ENCODE data around the gene GET3.
A peak's percentile ranks its signal among the peaks of the same experiment; 100 is the strongest.

The GET3 gene

DNA sequence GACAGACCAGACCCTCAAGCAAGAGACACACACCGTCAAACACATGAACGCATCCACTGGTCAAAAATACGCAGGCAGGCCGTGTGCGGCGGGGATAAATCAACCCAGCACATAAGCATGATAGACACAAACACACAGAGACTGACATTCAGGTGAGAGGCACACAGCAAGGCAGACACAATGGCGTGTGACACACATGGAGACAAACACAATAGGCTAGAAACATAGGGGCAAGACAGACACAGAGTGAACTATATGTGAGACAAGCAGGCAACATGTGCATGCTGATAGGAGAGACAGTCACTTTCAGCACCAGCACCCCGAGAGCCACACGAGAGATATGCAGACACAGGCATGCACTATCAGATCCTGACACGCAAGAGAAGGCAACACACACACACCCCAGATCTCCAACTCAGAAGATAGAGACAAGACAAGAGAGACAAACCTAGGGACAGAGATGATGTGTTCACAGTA, 47.1 kb downstream of the GET3 start:
- peak overlapping the region; percentile 100 for H3K27ac ChIP-seq (ENCODE audit: low read depth, low read length)
- H3K4me3 ChIP-seq (ENCODE audit: low read depth in 1 of 5, low read length in 5 of 5) = peak overlapping the region in 4 of 5 donors; percentile 3 to 59 (median 40)
- no peaks in the 10 kb centered on the region for H3K27me3 ChIP-seq (ENCODE audit: control insufficient read depth in 5 of 5, insufficient read depth in 4 of 5, low read length in 5 of 5)
- no peaks in the 10 kb centered on the region for H3K9me3 ChIP-seq (ENCODE audit: control insufficient read depth in 5 of 5, low read length in 5 of 5)
- no peaks in the 10 kb centered on the region for H3K36me3 ChIP-seq (ENCODE audit: control insufficient read depth in 5 of 5, insufficient read depth in 5 of 5, low read length in 5 of 5)
- peaks cover 25 to 84% (median 64%) of the 10 kb centered on the region in 5 donors for H3K4me1 ChIP-seq (ENCODE audit: control insufficient read depth in 5 of 5, insufficient read depth in 5 of 5, low read length in 5 of 5)
- H3K9ac ChIP-seq (ENCODE audit: low read length in 5 of 5) = peak overlapping the region in 2 of 5 donors; percentile 53 to 75

DNA sequence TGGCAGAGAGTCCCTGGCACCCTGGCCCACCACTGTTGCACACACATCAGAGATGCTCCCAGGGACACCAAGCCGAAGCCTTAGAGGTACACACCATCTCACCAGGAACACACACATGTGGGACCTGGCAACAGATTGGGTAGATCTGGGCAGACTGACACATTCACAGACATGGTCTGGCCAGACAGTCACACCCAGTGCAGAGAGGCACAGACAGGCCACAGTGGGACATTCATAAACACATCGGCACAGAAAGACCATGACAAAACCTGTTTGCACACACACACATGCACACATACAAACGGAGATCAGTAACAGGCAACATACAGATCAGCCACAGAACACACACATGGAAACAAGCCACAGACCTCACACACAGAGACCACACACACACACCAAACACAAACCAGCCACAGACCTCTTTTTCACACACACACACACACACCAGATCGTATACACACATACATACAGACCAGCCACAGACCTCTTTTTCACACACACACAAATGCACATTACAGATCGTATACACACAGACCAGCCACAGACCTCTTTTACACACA, 47.7 kb downstream of the GET3 start:
- H3K4me1 ChIP-seq (ENCODE audit: control insufficient read depth in 5 of 5, insufficient read depth in 5 of 5, low read length in 5 of 5) = peaks cover 25 to 80% (median 61%) of the 10 kb centered on the region in 5 donors
- no peaks in the 10 kb centered on the region for H3K9me3 ChIP-seq (ENCODE audit: control insufficient read depth in 5 of 5, low read length in 5 of 5)
- H3K36me3 ChIP-seq (ENCODE audit: control insufficient read depth in 5 of 5, insufficient read depth in 5 of 5, low read length in 5 of 5) = no peaks in the 10 kb centered on the region
- H3K27ac ChIP-seq (ENCODE audit: low read depth, low read length) = peak overlapping the region; percentile 100
- H3K27me3 ChIP-seq (ENCODE audit: control insufficient read depth in 5 of 5, insufficient read depth in 4 of 5, low read length in 5 of 5) = no peaks in the 10 kb centered on the region
- H3K4me3 ChIP-seq (ENCODE audit: low read depth in 1 of 5, low read length in 5 of 5) = peak overlapping the region in 4 of 5 donors; percentile 3 to 59 (median 40)
- H3K9ac ChIP-seq (ENCODE audit: low read length in 5 of 5) = peak overlapping the region in 4 of 5 donors; percentile 0 to 75 (median 60)

DNA sequence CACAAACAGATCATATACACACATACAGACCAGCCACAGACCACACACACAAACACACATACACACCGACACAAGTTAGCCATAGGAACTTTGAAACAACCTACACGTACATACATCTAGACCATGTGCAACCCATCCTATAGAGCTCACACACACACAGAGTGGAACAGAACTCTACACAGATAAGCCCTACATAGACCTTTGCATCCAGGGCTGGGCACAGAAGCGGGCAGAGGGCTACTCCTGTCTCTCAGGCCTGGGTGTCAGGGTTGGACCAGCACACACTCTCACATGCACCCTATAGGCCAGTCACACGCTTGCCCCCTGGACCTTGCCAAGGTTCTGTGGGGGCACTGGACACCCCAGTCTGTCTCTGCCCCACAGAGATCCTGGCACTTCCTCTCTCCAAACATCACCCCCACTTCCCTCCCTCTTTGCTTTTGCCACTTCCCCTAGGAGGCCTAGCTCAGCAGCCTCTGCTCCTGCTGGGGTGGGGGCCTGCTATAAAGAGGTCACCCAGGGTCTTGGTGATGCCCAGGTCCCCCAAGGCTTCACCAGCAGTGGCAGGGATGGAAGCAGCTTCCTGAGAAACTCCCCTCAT, 48.2 kb downstream of the GET3 start:
- Histone ChIP-seq H3K9ac (ENCODE audit: low read length in 5 of 5) (peak overlapping the region; percentile 0 to 75 (median 66)), H3K4me3 (ENCODE audit: low read depth in 1 of 5, low read length in 5 of 5) (peak overlapping the region in 4 of 5 donors; percentile 3 to 59 (median 40)), H3K27ac (ENCODE audit: low read depth, low read length) (peak overlapping the region; percentile 100)

DNA sequence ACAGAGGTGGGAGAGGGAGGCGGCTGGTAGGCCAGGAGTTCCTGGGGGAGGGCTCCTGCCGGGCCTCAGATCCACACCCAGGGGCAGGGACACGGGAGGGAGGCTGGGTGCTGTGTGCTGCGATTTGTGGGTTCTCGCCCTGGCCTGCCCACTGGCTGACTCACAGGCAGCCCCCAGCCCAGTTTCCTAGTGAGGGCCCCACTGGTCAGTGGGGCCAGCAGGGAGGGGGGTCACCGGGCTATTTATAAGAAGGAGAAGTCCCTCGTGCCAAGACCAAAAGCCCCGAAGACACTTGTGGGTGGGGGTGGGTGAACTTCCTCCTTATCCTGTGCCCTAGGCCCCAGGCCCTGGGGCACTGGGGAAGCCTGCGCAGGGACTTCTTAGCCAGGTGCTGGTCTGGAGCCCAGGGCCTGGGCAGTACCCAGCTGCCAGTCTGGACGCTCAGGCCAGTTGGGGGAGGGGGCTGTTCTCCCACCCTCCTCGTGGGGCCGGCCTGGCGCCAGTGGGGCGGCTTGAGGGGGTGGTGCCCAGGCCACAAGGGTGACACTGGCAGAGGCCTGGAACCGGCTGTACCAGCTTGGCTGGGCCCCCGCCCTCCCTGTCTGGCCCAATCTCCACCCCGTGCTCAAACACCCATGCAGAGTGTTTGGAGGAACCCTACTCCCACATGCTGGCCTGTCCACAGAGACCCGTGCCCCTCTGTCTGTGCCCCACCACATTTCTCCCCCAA, 49.0 kb downstream of the GET3 start:
- Histone ChIP-seq H3K27me3 (ENCODE audit: control insufficient read depth in 5 of 5, insufficient read depth in 4 of 5, low read length in 5 of 5) (no peaks in the 10 kb centered on the region), H3K9ac (ENCODE audit: low read length in 5 of 5) (peak overlapping the region; percentile 0 to 75 (median 66)), H3K4me1 (ENCODE audit: control insufficient read depth in 5 of 5, insufficient read depth in 5 of 5, low read length in 5 of 5) (peaks cover 29 to 93% (median 69%) of the 10 kb centered on the region in 5 donors), H3K36me3 (ENCODE audit: control insufficient read depth in 5 of 5, insufficient read depth in 5 of 5, low read length in 5 of 5) (no peaks in the 10 kb centered on the region), H3K9me3 (ENCODE audit: control insufficient read depth in 5 of 5, low read length in 5 of 5) (no peaks in the 10 kb centered on the region), H3K27ac (ENCODE audit: low read depth, low read length) (peak overlapping the region; percentile 100), H3K4me3 (ENCODE audit: low read depth in 1 of 5, low read length in 5 of 5) (peak overlapping the region in 1 of 5 donors; percentile 54)

More for the DNA sequence above, 48.2 kb downstream of the GET3 start:
- Histone ChIP-seq H3K4me1 (ENCODE audit: control insufficient read depth in 5 of 5, insufficient read depth in 5 of 5, low read length in 5 of 5) (peaks cover 26 to 85% (median 64%) of the 10 kb centered on the region in 5 donors), H3K27me3 (ENCODE audit: control insufficient read depth in 5 of 5, insufficient read depth in 4 of 5, low read length in 5 of 5) (no peaks in the 10 kb centered on the region), H3K36me3 (ENCODE audit: control insufficient read depth in 5 of 5, insufficient read depth in 5 of 5, low read length in 5 of 5) (no peaks in the 10 kb centered on the region), H3K9me3 (ENCODE audit: control insufficient read depth in 5 of 5, low read length in 5 of 5) (no peaks in the 10 kb centered on the region)

DNA sequence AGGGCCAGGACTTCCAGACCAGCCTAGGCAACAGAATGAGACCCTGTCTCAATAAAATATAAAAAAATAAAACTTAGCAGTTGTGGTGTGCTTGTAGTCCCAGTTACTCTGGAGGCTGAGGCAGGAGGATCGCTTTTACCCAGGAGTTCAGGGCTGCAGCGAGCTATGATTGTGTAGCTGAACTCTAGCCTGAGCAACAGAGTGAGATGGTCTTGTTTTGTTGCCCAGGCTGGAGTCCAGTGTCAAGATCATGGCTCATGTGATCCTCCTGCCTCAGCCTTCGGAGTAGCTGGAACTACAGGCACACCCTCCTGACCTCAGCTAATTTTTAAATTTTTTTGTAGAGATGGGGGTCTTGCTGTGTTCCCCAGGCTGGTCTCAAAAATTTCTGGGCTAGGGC, 49.7 kb downstream of the GET3 start:
- peak overlapping the region in 3 of 5 donors; percentile 56 to 75 (median 73) for H3K9ac ChIP-seq (ENCODE audit: low read length in 5 of 5)
- H3K27ac ChIP-seq (ENCODE audit: low read depth, low read length) = peak overlapping the region; percentile 100
- peak overlapping the region in 1 of 5 donors; percentile 8 for H3K4me3 ChIP-seq (ENCODE audit: low read depth in 1 of 5, low read length in 5 of 5)
- H3K36me3 ChIP-seq (ENCODE audit: control insufficient read depth in 5 of 5, insufficient read depth in 5 of 5, low read length in 5 of 5) = no peaks in the 10 kb centered on the region
- H3K4me1 ChIP-seq (ENCODE audit: control insufficient read depth in 5 of 5, insufficient read depth in 5 of 5, low read length in 5 of 5) = peaks cover 29 to 88% (median 65%) of the 10 kb centered on the region in 5 donors
- no peaks in the 10 kb centered on the region for H3K27me3 ChIP-seq (ENCODE audit: control insufficient read depth in 5 of 5, insufficient read depth in 4 of 5, low read length in 5 of 5)
- no peaks in the 10 kb centered on the region for H3K9me3 ChIP-seq (ENCODE audit: control insufficient read depth in 5 of 5, low read length in 5 of 5)

DNA sequence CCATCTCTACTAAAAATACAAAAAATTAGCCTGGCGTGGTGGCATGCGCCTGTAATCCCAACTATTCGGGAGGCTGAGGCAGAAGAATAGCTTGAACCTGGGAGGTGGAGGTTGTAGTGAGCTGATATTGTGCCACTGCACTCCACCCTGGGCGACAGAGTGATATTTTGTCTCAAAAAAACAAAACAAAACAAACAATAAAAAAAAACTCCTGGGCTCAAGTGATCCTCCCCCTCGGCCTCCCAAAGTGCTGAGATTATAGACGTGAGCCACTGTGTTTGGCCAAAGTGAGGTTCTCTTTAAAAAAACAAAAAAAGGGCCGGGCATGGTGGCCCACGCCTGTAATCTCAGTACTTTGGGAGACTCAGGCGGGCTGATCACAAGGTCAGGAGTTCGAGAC, 50.2 kb downstream of the GET3 start:
- H3K9me3 ChIP-seq (ENCODE audit: control insufficient read depth in 5 of 5, low read length in 5 of 5) = no peaks in the 10 kb centered on the region
- no peak overlapping the region for H3K9ac ChIP-seq (ENCODE audit: low read length in 5 of 5)
- no peaks in the 10 kb centered on the region for H3K36me3 ChIP-seq (ENCODE audit: control insufficient read depth in 5 of 5, insufficient read depth in 5 of 5, low read length in 5 of 5)
- H3K27ac ChIP-seq (ENCODE audit: low read depth, low read length) = peak overlapping the region; percentile 100
- no peak overlapping the region for H3K4me3 ChIP-seq (ENCODE audit: low read depth in 1 of 5, low read length in 5 of 5)
- peaks cover 27 to 83% (median 62%) of the 10 kb centered on the region in 5 donors for H3K4me1 ChIP-seq (ENCODE audit: control insufficient read depth in 5 of 5, insufficient read depth in 5 of 5, low read length in 5 of 5)
- H3K27me3 ChIP-seq (ENCODE audit: control insufficient read depth in 5 of 5, insufficient read depth in 4 of 5, low read length in 5 of 5) = no peaks in the 10 kb centered on the region

DNA sequence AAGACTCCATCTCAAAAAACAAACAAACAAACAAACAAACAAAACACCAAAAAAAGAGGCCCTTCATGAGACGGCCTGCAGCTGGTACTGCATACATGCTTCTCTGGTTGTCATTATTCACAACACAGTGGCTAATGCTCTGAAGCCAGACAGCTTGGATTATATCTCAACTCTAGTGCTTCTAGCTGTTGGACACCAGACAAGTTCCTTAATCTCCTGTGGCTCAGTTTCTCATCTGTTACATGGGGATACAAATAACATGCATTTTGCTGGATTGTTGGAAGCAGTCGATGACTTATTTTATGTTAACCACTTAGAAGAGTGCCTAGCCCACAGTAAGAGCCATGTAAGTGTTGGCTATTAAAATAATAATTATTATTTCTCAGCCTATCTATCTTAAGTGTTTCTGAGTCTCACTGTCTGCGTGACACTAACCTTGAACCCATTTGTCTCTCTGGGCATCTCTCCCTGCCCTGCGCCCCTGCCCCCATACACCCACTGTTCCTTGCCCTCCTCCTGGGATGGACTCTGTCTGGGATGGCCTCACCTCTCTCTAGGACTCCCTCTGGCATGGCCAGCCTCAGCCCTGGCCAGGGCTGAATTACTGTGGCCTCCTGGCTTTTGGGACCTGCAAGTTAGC, 50.9 kb downstream of the GET3 start:
- H3K9ac ChIP-seq (ENCODE audit: low read length in 5 of 5) = peak overlapping the region; percentile 4 to 100 (median 92)

DNA sequence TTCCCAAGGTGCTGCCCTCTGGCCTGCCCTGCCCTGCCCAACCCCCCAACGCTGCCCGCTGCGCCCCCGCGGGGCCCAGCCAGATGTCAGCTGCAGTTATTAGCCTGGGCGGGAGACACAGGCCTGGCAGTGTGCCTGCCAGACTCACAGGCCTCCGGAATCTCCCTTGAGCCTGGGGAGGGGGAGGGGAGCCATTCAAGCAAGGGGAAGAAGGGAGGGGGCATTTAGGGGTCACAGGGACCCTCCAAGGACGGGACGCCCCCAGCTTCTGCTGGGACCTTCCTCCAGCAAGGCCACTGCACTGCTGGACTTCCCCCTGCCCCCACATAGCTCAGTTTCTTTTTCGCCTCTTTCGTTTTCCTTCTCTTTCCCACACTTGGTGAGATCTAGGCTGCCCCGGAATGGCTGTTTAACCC, 51.4 kb downstream of the GET3 start:
- no peaks in the 10 kb centered on the region for H3K36me3 ChIP-seq (ENCODE audit: control insufficient read depth in 5 of 5, insufficient read depth in 5 of 5, low read length in 5 of 5)
- H3K27ac ChIP-seq (ENCODE audit: low read depth, low read length) = peak overlapping the region; percentile 100
- peak overlapping the region; percentile 62 to 100 (median 70) for H3K4me3 ChIP-seq (ENCODE audit: low read depth in 1 of 5, low read length in 5 of 5)
- H3K27me3 ChIP-seq (ENCODE audit: control insufficient read depth in 5 of 5, insufficient read depth in 4 of 5, low read length in 5 of 5) = no peaks in the 10 kb centered on the region
- H3K4me1 ChIP-seq (ENCODE audit: control insufficient read depth in 5 of 5, insufficient read depth in 5 of 5, low read length in 5 of 5) = peaks cover 24 to 71% (median 57%) of the 10 kb centered on the region in 5 donors
- no peaks in the 10 kb centered on the region for H3K9me3 ChIP-seq (ENCODE audit: control insufficient read depth in 5 of 5, low read length in 5 of 5)
- H3K9ac ChIP-seq (ENCODE audit: low read length in 5 of 5) = peak overlapping the region; percentile 82 to 100 (median 92)

More for the DNA sequence above, 50.9 kb downstream of the GET3 start:
- Histone ChIP-seq H3K4me3 (ENCODE audit: low read depth in 1 of 5, low read length in 5 of 5) (peak overlapping the region in 4 of 5 donors; percentile 19 to 100 (median 62)), H3K36me3 (ENCODE audit: control insufficient read depth in 5 of 5, insufficient read depth in 5 of 5, low read length in 5 of 5) (no peaks in the 10 kb centered on the region), H3K9me3 (ENCODE audit: control insufficient read depth in 5 of 5, low read length in 5 of 5) (no peaks in the 10 kb centered on the region), H3K27me3 (ENCODE audit: control insufficient read depth in 5 of 5, insufficient read depth in 4 of 5, low read length in 5 of 5) (no peaks in the 10 kb centered on the region), H3K4me1 (ENCODE audit: control insufficient read depth in 5 of 5, insufficient read depth in 5 of 5, low read length in 5 of 5) (peaks cover 27 to 76% (median 62%) of the 10 kb centered on the region in 5 donors), H3K27ac (ENCODE audit: low read depth, low read length) (peak overlapping the region; percentile 100)

DNA sequence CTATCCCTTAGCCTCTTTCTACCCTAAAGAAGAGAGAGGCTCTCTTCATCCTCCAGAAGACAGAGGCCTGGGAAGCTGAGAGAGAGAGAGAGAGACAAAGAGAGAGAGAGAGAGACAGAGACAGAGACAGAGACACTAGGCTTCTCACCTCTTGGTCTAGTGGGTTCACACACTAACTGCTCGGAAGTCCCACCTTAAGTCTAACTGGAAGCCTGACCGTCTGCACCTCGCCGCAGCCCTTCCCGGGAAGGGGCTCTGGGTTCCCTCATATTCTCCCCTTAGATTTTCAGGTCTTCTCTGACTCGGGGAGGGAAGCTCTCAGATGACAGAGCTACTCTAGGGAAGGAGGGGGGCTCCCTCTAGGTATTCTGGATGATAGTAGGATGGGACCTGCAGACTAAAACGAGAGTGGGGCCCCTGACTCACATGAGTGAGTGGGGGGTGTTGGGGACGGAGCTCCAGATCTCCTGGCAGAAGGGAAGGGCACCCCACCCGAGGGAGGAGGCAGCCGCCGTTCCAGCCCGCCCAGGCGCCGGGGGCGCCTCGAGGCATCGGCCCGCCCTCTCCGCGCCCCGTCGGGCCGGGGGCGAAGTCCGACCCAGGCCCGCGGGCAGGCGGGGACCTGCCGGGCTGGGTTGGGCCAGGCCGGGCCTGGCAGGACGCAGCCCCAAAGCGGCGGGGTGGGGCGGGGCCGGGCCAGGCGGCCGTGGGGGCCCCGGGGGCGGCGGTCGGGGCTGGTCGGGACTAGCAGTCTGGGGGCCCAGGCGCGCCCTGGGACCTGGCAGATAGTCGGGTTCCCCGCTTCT, 52.0 kb downstream of the GET3 start:
- peak overlapping the region; percentile 62 to 100 (median 71) for H3K4me3 ChIP-seq (ENCODE audit: low read depth in 1 of 5, low read length in 5 of 5)
- peaks cover 22 to 71% (median 57%) of the 10 kb centered on the region in 5 donors for H3K4me1 ChIP-seq (ENCODE audit: control insufficient read depth in 5 of 5, insufficient read depth in 5 of 5, low read length in 5 of 5)
- no peaks in the 10 kb centered on the region for H3K27me3 ChIP-seq (ENCODE audit: control insufficient read depth in 5 of 5, insufficient read depth in 4 of 5, low read length in 5 of 5)
- H3K9me3 ChIP-seq (ENCODE audit: control insufficient read depth in 5 of 5, low read length in 5 of 5) = no peaks in the 10 kb centered on the region
- no peaks in the 10 kb centered on the region for H3K36me3 ChIP-seq (ENCODE audit: control insufficient read depth in 5 of 5, insufficient read depth in 5 of 5, low read length in 5 of 5)
- H3K9ac ChIP-seq (ENCODE audit: low read length in 5 of 5) = peak overlapping the region; percentile 82 to 100 (median 100)
- H3K27ac ChIP-seq (ENCODE audit: low read depth, low read length) = peak overlapping the region; percentile 100

Measured in subcutaneous abdominal adipose tissue (tissue), 5 donors.